ENCODE data around the gene PTPRD.

- TF ChIP-seq ZNF274 (IDR thresholded peaks at IDR 0.05; ENCODE audit: low read depth, low read length) (no peak), YY1 (IDR thresholded peaks at IDR 0.05; ENCODE audit: insufficient read depth, insufficient read length) (no peak)
These were observed 1390.1 kb downstream of the PTPRD start for GRCh38 chr9:9222730-9223129.
